Activated T-cell treated with anti-CD3 and anti-CD28 coated beads, Interleukin-2, amount 50 U/mL, for 1 hour (primary cell): ENCODE measurements around the gene IPO4.

Source experiments
- DNase-seq: peaks from one replicate; pipeline ENCODE4 v3.0.0-alpha.2; 2020

The IPO4 gene

DNA sequence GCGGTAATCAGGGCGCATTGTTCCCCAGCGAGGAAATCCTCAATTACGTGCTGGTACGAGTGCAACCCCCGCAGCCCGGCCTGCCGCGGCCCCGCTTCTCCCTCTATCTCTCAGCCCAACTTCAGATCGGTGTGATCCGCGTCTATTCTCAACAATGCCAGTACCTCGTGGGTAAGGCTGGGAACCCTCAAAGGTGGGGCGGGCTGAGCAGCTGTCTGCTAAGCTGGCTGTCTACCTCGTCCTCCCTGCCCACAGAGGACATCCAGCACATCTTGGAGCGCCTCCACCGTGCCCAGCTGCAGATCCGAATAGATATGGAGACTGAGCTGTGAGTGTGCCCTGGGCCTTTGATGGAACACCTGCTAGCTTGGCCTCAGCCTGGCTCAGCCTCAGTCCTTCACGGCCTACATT is 15.7 kb downstream of the IPO4 start:
- no peak for DNase-seq

DNA sequence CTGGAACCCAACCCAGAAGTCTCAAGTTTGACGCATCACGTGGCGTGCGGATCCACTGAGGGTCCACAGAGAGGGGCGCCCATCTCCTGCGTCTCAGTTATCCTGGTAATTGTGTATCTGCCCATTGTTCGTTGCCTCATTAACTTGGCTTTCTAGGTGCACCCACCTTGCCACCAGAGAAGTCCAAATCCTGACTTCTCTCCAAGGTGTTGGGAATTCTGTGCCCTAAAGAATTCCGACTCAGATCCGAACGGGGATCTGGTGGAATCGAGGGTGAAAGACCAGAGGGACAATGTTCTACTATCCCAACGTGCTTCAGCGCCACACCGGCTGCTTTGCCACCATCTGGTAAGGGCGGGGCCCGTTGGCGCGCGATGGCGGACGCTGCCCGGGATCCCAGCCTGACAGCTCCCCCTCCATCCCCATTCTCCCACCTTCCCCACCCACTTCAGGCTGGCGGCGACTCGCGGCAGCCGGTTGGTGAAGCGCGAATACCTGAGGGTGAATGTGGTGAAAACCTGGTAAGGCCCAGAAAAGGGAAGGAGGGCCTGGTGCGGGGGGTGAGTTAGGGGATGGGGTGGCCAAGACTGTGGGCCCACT is 16.3 kb downstream of the IPO4 start:
- DNase-seq = no peak

DNA sequence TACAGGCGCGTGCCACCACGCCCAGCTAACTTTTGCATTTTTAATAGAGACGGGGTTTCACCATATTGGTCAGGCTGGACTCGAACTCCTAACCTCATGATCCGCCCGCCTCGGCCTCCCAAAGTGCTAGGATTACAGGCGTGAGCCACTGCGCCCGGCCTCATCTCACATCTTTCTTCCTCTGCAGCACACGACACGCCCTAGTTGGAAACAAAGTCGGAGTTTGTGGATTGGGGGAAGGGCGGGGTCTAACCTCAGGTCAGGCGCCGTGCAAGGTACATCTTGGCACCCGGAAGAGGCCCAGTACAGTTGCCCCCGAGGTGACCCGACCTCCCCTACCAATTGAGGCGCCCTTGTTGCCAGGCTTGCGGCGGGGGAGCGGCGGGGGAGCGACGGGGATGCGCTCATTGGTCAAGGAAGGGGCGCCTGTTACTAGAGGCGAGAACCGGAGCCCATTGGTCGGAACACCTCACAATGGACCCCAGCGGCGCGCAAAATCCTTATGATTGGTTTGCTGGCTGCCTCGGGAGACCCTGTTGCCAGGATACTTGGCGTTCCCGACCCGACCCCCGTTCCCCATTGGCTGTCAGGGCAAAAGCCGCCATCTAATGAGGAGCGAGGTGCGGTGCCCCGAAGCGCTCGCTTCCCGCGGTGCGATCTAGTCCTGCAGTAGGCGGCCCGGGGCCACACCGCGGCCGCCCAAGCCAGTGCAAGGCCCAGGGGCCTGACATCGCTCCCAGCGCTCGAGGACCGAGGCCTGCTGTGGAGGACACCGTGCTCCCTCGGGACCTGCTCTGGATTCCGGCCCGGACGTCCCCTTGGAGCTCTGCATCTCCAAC is 17.0 kb downstream of the IPO4 start, which contains the start of gene REC8:
Gene REC8, plus strand, starts transcription at position 659 of the 839 bp plus-strand sequence. CDS start 473 bp downstream, outside the sequence.
- DNase-seq = peak; percentile 73

DNA sequence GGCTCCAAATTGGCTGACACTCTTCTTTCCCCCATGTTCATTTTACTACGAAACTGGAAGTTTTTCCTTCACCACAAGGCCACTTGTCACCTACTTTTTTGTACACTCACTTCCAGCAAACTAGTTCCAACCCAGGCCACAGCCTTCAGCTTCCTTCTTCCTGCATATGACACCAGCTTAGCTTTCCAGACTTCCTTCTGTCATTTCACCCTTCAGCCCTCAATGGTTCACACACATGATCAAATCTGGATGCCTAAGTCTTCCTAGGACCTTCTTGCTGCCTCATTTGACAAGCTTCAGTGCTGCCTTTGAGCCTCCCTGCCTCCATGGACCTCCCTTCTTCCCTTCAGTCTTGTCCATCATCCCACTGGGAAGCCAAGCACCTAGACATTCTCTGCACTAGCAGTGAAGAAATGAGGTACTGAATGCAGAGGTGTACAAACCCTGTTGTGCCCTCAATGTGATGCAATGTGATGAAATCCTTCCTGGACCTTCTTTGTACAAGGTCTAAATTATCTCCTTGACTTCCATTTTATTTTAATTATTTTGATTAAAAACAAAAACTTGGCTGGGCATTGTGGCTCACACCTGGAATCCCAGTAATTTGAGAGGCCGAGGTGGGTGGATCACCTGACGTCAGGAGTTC is 21.0 kb downstream of the IPO4 start:
- no peak for DNase-seq

DNA sequence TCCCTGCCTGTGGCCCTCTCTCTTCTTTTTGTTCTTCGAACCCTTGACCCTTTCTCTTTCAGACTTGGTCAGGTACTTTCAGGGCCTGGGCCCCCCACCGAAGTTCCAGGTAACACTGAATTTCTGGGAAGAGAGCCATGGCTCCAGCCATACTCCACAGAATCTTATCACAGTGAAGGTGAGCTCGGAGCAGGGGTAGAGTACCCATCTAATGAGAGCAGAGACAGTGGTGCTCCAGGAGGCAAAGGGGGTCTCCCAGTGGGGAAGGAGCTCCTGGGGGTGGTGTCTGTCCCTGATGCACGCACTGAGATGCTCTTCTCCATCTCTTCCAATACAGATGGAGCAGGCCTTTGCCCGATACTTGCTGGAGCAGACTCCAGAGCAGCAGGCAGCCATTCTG is 22.8 kb downstream of the IPO4 start:
- DNase-seq = no peak

DNA sequence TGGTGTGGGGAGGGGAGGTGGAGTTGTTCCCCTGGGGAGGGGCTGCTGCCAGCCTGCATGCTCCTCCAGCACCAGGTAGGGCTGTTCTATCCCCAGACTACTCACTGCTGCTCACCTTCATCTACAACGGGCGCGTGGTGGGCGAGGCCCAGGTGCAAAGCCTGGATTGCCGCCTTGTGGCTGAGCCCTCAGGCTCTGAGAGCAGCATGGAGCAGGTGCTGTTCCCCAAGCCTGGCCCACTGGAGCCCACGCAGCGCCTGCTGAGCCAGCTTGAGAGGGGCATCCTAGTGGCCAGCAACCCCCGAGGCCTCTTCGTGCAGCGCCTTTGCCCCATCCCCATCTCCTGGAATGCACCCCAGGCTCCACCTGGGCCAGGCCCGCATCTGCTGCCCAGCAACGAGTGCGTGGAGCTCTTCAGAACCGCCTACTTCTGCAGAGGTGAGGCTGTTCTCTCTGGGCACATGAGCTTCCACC is 24.1 kb downstream of the IPO4 start:
- DNase-seq = no peak

DNA sequence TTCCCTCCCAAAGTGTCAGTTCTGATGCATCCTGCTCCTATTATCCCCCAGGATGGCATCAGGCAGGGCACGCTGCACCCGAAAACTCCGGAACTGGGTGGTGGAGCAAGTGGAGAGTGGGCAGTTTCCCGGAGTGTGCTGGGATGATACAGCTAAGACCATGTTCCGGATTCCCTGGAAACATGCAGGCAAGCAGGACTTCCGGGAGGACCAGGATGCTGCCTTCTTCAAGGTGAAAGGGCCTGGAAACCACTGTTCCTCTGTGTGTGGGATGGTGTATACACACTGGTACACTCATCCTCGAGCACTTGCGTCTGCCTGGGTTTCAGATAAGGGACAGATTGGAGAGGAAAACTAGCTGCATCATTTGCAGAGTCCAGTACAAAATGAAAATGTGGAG is 26.5 kb downstream of the IPO4 start:
- no peak for DNase-seq

DNA sequence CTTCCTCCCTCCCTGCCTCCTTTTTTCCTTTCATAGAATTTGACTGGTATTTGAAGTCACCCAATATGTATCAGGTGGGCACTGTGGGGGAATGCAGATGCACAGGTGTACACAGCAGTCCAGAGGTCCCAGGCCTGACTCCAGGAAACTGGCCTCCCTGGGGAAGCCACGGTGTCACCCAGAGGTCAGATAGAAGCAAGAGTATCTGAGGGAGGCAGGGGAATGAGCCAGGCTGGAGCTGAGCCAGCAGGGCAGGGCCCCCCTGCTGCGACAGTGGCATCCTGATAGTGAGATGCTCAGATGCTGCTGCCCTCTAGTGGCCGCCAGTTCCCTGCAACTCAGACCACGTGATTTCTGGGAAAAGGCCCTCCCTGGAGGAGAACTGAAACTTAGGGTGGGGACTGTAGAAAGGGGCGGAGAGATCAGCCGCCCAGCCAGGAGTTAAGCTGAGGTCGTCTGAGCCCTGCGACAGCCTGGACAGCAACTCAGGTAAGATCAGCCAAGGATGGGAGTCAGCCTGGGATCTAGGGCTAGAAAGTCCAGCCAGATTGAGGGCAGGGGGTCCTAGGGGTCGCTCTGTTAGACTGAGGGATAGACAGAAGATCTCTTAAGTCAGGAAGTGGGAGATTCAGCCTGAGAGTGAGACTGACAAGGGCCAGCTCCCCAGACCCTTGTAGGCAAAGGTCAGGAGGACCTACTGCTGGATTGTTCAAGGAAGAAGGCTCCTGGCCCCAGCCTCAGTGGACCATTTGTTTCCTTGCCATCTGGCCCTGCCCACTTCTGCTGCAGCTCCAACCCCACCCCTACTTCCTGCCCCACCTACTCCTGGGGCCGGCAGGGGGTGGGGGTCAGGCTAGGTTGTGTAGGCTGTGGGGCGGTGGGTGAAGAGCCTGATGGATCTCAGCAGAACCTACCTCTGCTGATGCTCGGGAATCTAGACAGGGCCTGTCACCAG is 27.5 kb downstream of the IPO4 start, which contains the start of gene IRF9:
Gene IRF9, plus strand, starts transcription at position 416 of the 955 bp plus-strand sequence. CDS start 880 bp downstream, outside the sequence.
- peak; percentile 98 for DNase-seq

DNA sequence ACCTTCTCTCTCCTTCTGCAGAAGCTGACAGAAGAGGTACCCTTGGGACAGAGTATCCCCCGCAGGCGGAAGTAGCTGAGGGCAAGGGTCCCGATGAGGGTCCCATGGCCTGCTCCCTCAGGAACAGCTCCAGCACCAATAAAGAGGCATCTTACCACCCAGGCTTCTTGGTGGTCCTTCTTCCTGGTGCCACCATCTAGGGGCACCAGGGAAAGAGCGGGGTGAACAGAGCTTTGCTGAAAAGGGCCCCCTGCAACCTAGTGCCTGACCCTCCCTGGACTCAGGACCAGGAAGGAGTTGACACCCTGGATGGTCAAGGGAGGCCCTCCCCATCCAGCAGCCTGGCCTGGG is 28.1 kb downstream of the IPO4 start:
- no peak for DNase-seq

DNA sequence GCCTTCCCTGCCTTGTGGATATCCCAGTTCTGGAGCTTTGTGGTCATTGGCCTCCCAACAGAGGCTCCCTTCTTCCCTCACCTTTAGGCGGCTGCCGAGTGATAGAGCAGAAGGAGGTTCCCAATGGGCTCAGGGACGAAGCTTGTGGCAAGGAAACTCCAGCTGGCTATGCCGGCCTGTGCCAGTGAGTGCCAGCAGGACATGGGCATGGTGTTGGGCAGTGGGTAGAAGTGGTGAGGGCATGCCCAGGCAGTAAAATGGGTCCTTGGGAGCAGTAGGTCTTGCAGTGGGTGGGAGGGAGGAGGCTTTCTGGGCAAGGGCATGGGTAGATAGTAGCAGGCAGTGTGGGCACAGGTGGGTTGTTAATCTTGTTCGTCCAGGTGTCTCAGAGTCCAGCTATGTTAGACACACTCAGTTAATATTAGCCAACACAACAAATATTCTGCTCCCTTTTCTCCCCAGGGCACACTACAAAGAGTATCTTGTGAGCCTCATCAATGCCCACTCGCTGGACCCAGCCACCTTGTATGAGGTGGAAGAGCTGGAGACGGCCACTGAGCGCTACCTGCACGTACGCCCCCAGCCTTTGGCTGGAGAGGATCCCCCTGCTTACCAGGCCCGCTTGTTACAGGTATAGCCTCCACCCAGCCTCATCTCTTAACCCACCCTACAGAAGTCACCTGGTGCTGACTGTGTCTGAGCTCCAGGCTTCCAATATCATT is 28.7 kb downstream of the IPO4 start:
- no peak for DNase-seq

DNA sequence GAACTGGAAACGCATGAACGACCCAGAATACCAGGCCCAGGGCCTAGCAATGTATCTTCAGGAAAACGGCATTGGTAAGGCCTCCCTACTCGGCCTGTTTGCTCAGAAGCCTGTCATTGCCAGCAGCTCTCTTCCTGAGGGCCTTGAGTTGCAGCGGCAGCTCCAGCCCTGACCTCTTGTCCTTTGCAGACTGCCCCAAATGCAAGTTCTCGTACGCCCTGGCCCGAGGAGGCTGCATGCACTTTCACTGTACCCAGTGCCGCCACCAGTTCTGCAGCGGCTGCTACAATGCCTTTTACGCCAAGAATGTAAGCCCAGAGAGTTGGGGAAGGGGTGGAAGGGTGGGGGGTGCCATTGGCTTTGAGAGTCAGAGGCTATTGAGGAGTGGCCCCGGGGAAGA is 31.3 kb downstream of the IPO4 start:
- no peak for DNase-seq

DNA sequence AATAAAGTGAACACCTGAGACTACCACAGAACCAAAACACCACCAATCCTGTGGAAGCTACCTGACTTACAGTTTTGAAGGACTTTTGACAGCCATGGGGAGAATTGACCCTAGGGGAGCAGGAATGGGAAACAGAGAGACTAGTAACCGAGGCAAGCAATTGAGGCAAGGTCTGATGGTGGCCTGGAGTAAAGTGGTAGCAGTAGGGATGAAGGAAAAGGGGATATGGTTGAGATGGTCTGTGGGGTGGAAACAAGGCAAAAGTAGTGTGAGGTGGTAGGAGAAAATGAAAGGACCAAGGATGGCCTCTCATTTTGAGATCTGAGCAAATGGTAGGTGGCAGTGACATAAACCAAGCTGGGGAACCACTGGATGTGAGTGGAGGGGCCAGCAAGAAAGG is 31.8 kb downstream of the IPO4 start:
- DNase-seq = no peak

DNA sequence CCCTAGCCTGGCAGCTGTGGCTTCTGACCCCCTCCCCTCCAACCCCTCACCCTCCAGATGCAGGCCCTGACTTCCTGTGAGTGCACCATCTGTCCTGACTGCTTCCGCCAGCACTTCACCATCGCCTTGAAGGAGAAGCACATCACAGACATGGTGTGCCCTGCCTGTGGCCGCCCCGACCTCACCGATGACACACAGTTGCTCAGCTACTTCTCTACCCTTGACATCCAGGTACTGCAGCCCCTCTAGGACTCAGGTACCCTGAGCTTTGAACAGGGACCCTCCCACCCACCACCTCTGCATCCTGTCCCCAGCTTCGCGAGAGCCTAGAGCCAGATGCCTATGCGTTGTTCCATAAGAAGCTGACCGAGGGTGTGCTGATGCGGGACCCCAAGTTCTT is 33.5 kb downstream of the IPO4 start:
- no peak for DNase-seq

DNA sequence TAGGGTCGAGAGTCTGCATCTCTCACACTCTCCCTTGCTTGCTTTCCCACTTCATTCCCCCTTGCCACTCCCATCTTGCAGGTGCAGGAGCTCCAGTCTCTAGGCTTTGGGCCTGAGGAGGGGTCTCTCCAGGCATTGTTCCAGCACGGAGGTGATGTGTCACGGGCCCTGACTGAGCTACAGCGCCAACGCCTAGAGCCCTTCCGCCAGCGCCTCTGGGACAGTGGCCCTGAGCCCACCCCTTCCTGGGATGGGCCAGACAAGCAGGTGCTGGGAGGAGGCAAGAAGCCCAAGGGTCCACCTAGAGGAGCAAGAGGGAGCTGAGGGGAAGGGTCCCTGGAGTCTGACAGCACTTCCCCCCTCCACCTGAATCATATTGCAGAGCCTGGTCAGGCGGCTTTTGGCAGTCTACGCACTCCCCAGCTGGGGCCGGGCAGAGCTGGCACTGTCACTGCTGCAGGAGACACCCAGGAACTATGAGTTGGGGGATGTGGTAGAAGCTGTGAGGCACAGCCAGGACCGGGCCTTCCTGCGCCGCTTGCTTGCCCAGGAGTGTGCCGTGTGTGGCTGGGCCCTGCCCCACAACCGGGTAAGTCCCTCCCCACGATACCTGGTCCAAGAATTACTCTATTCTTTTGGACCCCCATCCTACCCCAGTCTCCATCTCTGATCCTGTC is 37.1 kb downstream of the IPO4 start:
- no peak for DNase-seq

DNA sequence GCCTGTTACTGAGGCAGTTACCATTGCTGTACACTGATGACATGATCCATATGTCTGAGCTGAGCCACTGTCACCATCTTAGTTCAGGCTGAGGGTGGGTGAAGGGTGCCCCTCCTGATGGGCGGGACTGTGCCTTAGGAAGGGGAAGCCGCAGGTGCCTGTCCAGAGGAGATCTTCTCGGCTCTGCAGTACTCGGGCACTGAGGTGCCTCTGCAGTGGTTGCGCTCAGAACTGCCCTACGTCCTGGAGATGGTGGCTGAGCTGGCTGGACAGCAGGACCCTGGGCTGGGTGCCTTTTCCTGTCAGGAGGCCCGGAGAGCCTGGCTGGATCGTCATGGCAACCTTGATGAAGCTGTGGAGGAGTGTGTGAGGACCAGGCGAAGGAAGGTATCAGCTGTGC is 37.6 kb downstream of the IPO4 start:
- DNase-seq = no peak

DNA sequence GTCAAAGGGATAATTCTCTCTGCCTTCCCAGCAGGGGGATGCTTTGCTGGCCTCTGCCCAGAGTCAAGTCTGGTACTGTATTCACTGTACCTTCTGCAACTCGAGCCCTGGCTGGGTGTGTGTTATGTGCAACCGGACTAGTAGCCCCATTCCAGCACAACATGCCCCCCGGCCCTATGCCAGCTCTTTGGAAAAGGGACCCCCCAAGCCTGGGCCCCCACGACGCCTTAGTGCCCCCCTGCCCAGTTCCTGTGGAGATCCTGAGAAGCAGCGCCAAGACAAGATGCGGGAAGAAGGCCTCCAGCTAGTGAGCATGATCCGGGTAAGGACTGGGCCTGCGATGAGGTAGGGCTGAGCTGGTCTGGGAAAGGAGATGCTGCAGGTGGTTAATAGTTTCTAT is 38.0 kb downstream of the IPO4 start:
- no peak for DNase-seq

DNA sequence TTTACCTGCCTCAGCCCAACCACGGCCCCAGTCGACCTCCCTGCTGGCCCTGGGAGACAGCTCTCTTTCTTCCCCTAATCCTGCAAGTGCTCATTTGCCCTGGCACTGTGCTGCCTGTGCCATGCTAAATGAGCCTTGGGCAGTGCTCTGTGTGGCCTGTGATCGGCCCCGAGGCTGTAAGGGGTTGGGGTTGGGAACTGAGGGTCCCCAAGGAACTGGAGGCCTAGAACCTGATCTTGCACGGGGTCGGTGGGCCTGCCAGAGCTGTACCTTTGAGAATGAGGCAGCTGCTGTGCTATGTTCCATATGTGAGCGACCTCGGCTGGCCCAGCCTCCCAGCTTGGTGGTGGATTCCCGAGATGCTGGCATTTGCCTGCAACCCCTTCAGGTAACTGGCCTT is 38.6 kb downstream of the IPO4 start:
- no peak for DNase-seq

DNA sequence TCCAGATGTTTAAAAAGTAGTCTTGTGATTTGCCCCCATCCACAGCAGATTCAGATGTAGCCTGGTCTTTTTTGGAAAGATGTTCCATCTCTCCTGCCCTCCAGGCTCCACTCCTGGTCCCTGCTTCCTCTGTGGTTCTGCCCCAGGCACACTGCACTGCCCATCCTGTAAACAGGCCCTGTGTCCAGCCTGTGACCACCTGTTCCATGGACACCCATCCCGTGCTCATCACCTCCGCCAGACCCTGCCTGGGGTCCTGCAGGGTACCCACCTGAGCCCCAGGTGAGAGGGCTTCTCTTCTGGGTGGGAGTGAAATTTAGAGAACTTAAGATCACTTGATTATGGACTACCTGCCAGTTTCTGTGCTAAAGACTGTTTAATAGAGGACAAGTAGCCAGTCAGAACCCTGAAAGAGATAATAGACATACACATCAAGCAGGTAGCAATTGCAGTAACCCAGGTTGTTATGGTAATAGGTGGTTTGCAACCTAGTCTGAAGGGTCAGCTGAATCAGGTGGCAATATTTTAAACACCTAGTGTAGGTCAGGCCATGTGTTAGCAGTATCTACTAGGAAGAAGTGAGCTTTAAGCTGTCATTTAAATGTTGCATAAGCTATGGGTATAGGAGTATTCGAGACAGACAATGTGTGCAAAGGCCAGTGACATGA is 39.2 kb downstream of the IPO4 start:
- DNase-seq = no peak

DNA sequence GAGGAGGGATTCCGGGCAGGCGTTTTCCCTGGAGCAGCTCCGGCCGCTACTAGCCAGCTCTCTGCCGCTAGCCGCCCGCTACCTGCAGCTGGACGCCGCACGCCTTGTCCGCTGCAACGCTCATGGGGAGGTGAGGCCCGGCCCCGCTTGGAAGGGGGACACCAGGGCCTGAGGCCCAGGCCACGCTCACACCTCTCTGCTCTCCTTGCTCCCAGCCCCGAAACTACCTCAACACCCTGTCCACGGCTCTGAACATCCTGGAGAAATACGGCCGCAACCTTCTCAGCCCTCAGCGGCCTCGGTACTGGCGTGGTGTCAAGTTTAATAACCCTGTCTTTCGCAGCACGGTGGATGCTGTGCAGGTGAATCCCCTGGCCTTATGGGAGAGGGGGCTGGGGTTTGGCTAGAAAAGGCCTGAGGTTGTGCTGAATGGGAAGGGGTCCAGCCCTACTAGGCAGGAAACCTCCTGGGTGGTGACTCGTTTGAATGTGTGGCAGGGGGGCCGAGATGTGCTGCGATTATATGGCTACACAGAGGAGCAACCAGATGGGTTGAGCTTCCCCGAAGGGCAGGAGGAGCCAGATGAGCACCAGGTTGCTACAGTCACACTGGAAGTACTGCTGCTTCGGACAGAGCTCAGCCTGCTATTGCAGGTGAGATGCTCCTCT is 40.7 kb downstream of the IPO4 start:
- DNase-seq = no peak
